Suppressor macrophage treated with lipopolysaccharide for 1 hour (primary cell): ENCODE measurements around the gene PMEPA1.
A peak's percentile ranks its signal among the peaks of the same experiment; 100 is the strongest.

Experiments
- DNase-seq, 3 donors: peaks; one replicate each; pipeline ENCODE4 v3.0.0-alpha.2; 2020 to 2022

PMEPA1 gene

GRCh38 chr20:57710841-57711240 is 1.0 kb upstream of the PMEPA1 start:
- DNase-seq, result no peak

GRCh38 chr20:57708694-57709673 is 831 bp downstream of the PMEPA1 start:
- peak in 2 of 3 donors; percentile 14 to 50 for DNase-seq

- no peak for DNase-seq
Measured at GRCh38 chr20:57707849-57708693, 1.7 kb downstream of the PMEPA1 start.

GRCh38 chr20:57707320-57707719 is 2.5 kb downstream of the PMEPA1 start:
- no peak for DNase-seq

GRCh38 chr20:57705127-57705899 is 4.5 kb downstream of the PMEPA1 start:
- DNase-seq, result peak in 2 of 3 donors; percentile 21 to 40

GRCh38 chr20:57704245-57704644 is 5.6 kb downstream of the PMEPA1 start:
- DNase-seq, result no peak

- no peak for DNase-seq
Measured at GRCh38 chr20:57703013-57703412, 6.8 kb downstream of the PMEPA1 start.

- no peak for DNase-seq
Measured at GRCh38 chr20:57702521-57702920, 7.3 kb downstream of the PMEPA1 start.

- DNase-seq, result no peak
Measured at GRCh38 chr20:57702091-57702490, 7.7 kb downstream of the PMEPA1 start.

- no peak for DNase-seq
Measured at GRCh38 chr20:57701651-57702050, 8.2 kb downstream of the PMEPA1 start.

- no peak for DNase-seq
Measured at GRCh38 chr20:57701090-57701489, 8.7 kb downstream of the PMEPA1 start.

GRCh38 chr20:57699395-57699794 is 10.4 kb downstream of the PMEPA1 start:
- no peak for DNase-seq

- no peak for DNase-seq
Measured at GRCh38 chr20:57698867-57699275, 10.9 kb downstream of the PMEPA1 start.

GRCh38 chr20:57698116-57698866 is 11.5 kb downstream of the PMEPA1 start:
- peak; percentile 87 to 94 (median 92) for DNase-seq

- no peak for DNase-seq
Measured at GRCh38 chr20:57697543-57697942, 12.3 kb downstream of the PMEPA1 start.

- no peak for DNase-seq
Measured at GRCh38 chr20:57696401-57696961, 13.3 kb downstream of the PMEPA1 start.

GRCh38 chr20:57695940-57696339 is 13.9 kb downstream of the PMEPA1 start:
- DNase-seq, result no peak

- DNase-seq, result no peak
Measured at GRCh38 chr20:57695012-57695411, 14.8 kb downstream of the PMEPA1 start.

GRCh38 chr20:57694481-57694880 is 15.3 kb downstream of the PMEPA1 start:
- DNase-seq, result no peak

- no peak for DNase-seq
Measured at GRCh38 chr20:57693670-57694329, 16.0 kb downstream of the PMEPA1 start.

- DNase-seq, result no peak
Measured at GRCh38 chr20:57693002-57693582, 16.7 kb downstream of the PMEPA1 start.
